IMR-90 (cell line): Measurements from ENCODE around the gene RAPGEF2. TPM values are rescaled to one million over a fixed set of nuclear protein-coding genes. Genes with fewer than 3 reads are reported as not detected.

Experiments
- ATAC-seq: fragments of 200-7000 bp; cut with Tn5 transposase; 2 replicates; pipeline ENCODE4 v1.9.1; 2020; ENCODE audit warnings: low read depth, mild to moderate bottlenecking, moderate library complexity
- BruUV-seq: library from RNA; stranded (reverse); fragments of 400-500 nt; replicated peaks from 2 replicates; lab custom pipeline; 2021; lab: Mats Ljungman, UMichigan
- CTCF ChIA-PET: fragments of 300-600 bp; formaldehyde crosslinking; extraction: SDS; loops from one replicate; lab custom pipeline; 2021; ENCODE audit warnings: antibody characterized with exemption; lab: Yijun Ruan, JAX
- POLR2A ChIA-PET: fragments of 300-600 bp; sonication (Branson Sonifier 250); formaldehyde crosslinking; loops from one replicate; lab custom pipeline; 2022; ENCODE audit warnings: antibody characterized with exemption; ENCODE audit not compliant: unreplicated experiment; lab: Charles Lee
- DNase-seq: peaks from one replicate; pipeline ENCODE4 v3.0.0; 2013
- H2AFZ ChIP-seq: replicated peaks from 2 replicates; pipeline ENCODE3; 2013; ENCODE audit warnings: low read length, mild to moderate bottlenecking; ENCODE audit not compliant: poor library complexity
- H2AK5ac ChIP-seq: 2 replicates; pipeline ENCODE4 v1.6.1; 2013; ENCODE audit warnings: low read depth, low read length, inconsistent platforms
- H2AK9ac ChIP-seq: replicated peaks from 2 replicates; pipeline ENCODE3; 2013; ENCODE audit warnings: mild to moderate bottlenecking, low read depth, low read length, moderate library complexity; ENCODE audit not compliant: poor library complexity
- H2BK120ac ChIP-seq: 2 replicates; pipeline ENCODE4 v1.6.1; 2013; ENCODE audit warnings: low read depth, low read length, inconsistent platforms
- H2BK15ac ChIP-seq: 3 replicates; pipeline ENCODE4 v1.6.1; 2013; ENCODE audit warnings: low read depth, low read length, inconsistent platforms
- H2BK20ac ChIP-seq: 2 replicates; pipeline ENCODE4 v1.6.1; 2013; ENCODE audit warnings: low read depth, mild to moderate bottlenecking, inconsistent platforms, low read length, moderate library complexity
- H2BK5ac ChIP-seq: 2 replicates; pipeline ENCODE4 v1.6.1; 2013; ENCODE audit warnings: mild to moderate bottlenecking, low read depth, low read length, inconsistent platforms; ENCODE audit not compliant: poor library complexity, severe bottlenecking
- H3K14ac ChIP-seq: replicated peaks from 2 replicates; pipeline ENCODE4 v1.6.1; 2013; ENCODE audit warnings: low read depth, low read length, inconsistent platforms
- H3K18ac ChIP-seq: 2 replicates; pipeline ENCODE4 v1.6.1; 2013; ENCODE audit warnings: low read depth, low read length, control low read depth
- H3K23ac ChIP-seq: 2 replicates; pipeline ENCODE4 v1.6.1; 2013; ENCODE audit warnings: low read depth, low read length, inconsistent platforms
- H3K27ac ChIP-seq: 2 replicates; pipeline ENCODE4 v1.5.1; 2013; ENCODE audit warnings: mild to moderate bottlenecking, control low read depth, low read length; ENCODE audit not compliant: insufficient read depth
- H3K27me3 ChIP-seq: 2 replicates; pipeline ENCODE4 v1.6.1; 2013; ENCODE audit warnings: low read length; ENCODE audit not compliant: control insufficient read depth, insufficient read depth
- H3K36me3 ChIP-seq: 2 replicates; pipeline ENCODE4 v1.6.1; 2013; ENCODE audit warnings: low read length, mixed read lengths; ENCODE audit not compliant: control insufficient read depth, insufficient read depth
- H3K4ac ChIP-seq: 2 replicates; pipeline ENCODE4 v1.6.1; 2013; ENCODE audit warnings: low read depth, low read length, inconsistent platforms
- H3K4me1 ChIP-seq: 2 replicates; pipeline ENCODE4 v1.6.1; 2013; ENCODE audit warnings: low read length, mixed read lengths; ENCODE audit not compliant: control insufficient read depth, insufficient read depth
- H3K4me2 ChIP-seq: 2 replicates; pipeline ENCODE4 v1.6.1; 2013; ENCODE audit warnings: low read depth, mild to moderate bottlenecking, control low read depth, low read length, moderate library complexity
- H3K4me3 ChIP-seq: 2 replicates; pipeline ENCODE4 v1.5.1; 2013; ENCODE audit warnings: low read depth, mild to moderate bottlenecking, control low read depth, low read length, moderate library complexity; ENCODE audit not compliant: insufficient read depth
- H3K56ac ChIP-seq: 2 replicates; pipeline ENCODE4 v1.6.1; 2013; ENCODE audit warnings: low read length, inconsistent platforms; ENCODE audit not compliant: insufficient read depth; ENCODE audit errors: extremely low read depth
- H3K79me1 ChIP-seq, 2 experiments: 2 replicates each; pipeline ENCODE4 v1.6.1; 2013; ENCODE audit warnings: low read length in 2 of 2, inconsistent platforms in 1 of 2, low read depth in 1 of 2
- H3K9ac ChIP-seq: 2 replicates; pipeline ENCODE4 v1.6.1; 2013; ENCODE audit warnings: low read depth, low read length, control low read depth
- H3K9me1 ChIP-seq: 2 replicates; pipeline ENCODE4 v1.6.1; 2013; ENCODE audit warnings: low read length, inconsistent platforms; ENCODE audit not compliant: insufficient read depth
- H3K9me3 ChIP-seq: 2 replicates; pipeline ENCODE4 v1.6.1; 2013; ENCODE audit warnings: low read length; ENCODE audit not compliant: control insufficient read depth, insufficient read depth
- H4K20me1 ChIP-seq: 2 replicates; pipeline ENCODE4 v1.6.1; 2013; ENCODE audit warnings: low read length, inconsistent platforms; ENCODE audit not compliant: insufficient read depth
- H4K5ac ChIP-seq: 2 replicates; pipeline ENCODE4 v1.6.1; 2013; ENCODE audit warnings: mild to moderate bottlenecking, low read depth, low read length, control low read depth
- H4K8ac ChIP-seq, 2 experiments: 2 replicates each; pipeline ENCODE4 v1.6.1; 2013; ENCODE audit warnings: low read depth in 2 of 2, low read length in 2 of 2, control low read depth in 1 of 2, inconsistent platforms in 1 of 2
- H4K91ac ChIP-seq: 2 replicates; pipeline ENCODE4 v1.6.1; 2013; ENCODE audit warnings: low read depth, low read length, inconsistent platforms; ENCODE audit not compliant: insufficient read depth
- BHLHE40 ChIP-seq: fragments of 150-350 bp; IDR thresholded peaks from 2 replicates; pipeline ENCODE4 v1.6.1; 2016; ENCODE audit warnings: mild to moderate bottlenecking, low read depth, low read length
- CHD1 ChIP-seq: IDR thresholded peaks from 2 replicates; pipeline ENCODE4 v1.6.1; 2012; ENCODE audit warnings: low read depth, low read length, improper control_type of control experiment
- FOS ChIP-seq: fragments of 150-350 bp; IDR thresholded peaks from 2 replicates; pipeline ENCODE4 v1.6.1; 2016; ENCODE audit warnings: low read depth, low read length
- MAFK ChIP-seq: IDR thresholded peaks from 2 replicates; pipeline ENCODE4 v1.6.1; 2012; ENCODE audit warnings: low read depth, low read length, improper control_type of control experiment
- RAD21 ChIP-seq: IDR thresholded peaks from 2 replicates; pipeline ENCODE4 v1.6.1; 2012; ENCODE audit warnings: low read length, improper control_type of control experiment
- RFX5 ChIP-seq: IDR thresholded peaks from 2 replicates; pipeline ENCODE4 v1.8.0; 2012; ENCODE audit warnings: low read depth, mild to moderate bottlenecking, low read length, moderate library complexity
- dilution Hi-C: fragments of 300-500 bp; cut with HindIII; formaldehyde crosslinking; loops from one replicate; pipeline ENCODE4 v1.14.3; 2018; ENCODE audit warnings: low sequenced_read_pairs; ENCODE audit not compliant: unreplicated experiment
- in situ Hi-C: fragments of 300-500 bp; cut with MboI; formaldehyde crosslinking; loops from 3 replicates; pipeline ENCODE4 v1.14.3; 2019; ENCODE audit warnings: low sequenced_read_pairs, inconsistent platforms, mixed read lengths
- intact Hi-C: fragments of 100-400 bp; cut with micrococcal nuclease; formaldehyde crosslinking; loops from 2 replicates; pipeline ENCODE4 v1.10.0; 2022
- polyA plus RNA-seq, 3 experiments: library from polyadenylated mRNA; depleted of rRNA; stranded (reverse); fragments of >200 nt; gene quantifications; 2 replicates each; pipeline ENCODE4 v1.2.3, GENCODE V29; 2012; ENCODE audit warnings: low replicate concordance in 1 of 3
- total RNA-seq: library from RNA; depleted of rRNA; stranded (reverse); fragments of >200 nt; gene quantifications from 2 replicates; pipeline ENCODE4 v1.2.3, GENCODE V29; 2012
- TF ChIP-seq, protein P1 (sequence below): fragments of 150-350 bp; IDR thresholded peaks from 2 replicates; pipeline ENCODE4 v1.6.1; 2017; ENCODE audit warnings: mild to moderate bottlenecking, antibody characterized with exemption, low read length, low read depth
- TF ChIP-seq, protein P2 (sequence below): conservative IDR thresholded peaks from 2 replicates; pipeline ENCODE4 v1.5.1; 2012; ENCODE audit warnings: mild to moderate bottlenecking, low read depth, low read length, improper control_type of control experiment

RAPGEF2 gene
- total and polyA plus RNA-seq, 2 of the 4 experiments (the other 2 are of a cell fraction): 27.6 to 109 TPM

DNA sequence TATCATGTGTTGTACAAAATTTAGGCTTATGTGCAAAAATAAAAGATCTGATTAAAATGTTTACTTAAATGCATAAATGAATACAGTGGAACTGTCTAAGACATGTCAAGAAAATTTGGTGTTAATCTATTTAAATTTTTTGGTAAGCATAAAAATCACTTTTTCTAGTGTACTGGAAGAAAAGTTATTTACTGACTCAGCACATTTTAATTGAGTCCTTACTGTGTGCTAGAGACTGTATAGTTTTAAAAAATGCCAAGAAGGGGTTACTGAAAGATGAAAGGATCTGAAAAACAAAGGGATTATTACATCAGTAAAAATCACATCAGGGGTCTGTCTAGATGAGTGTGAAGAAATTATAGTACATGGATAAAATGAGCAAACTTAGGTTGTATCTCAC lies 60.6 kb downstream of the RAPGEF2 start:
- CTCF ChIA-PET: interaction anchor here (0.6 kb wide), 1 partner anchor 213 kb away, joined by 4 read pairs; no protein-coding TSS in a partner anchor
- dilution Hi-C loops: no loop called here

More for the DNA sequence above, 60.6 kb downstream of the RAPGEF2 start:
- no peaks in the 10 kb centered on the region for H3K9me1 ChIP-seq
- H2AK5ac ChIP-seq: no peak overlapping the region
- no peaks in the 10 kb centered on the region for H3K27me3 ChIP-seq
- no TSS peak for BruUV-seq
- TF ChIP-seq FOS (no peak), BHLHE40 (no peak), RFX5 (no peak), CHD1 (no peak), RAD21 (no peak), MAFK (peak; percentile 99)
- TF ChIP-seq, protein P1, sequence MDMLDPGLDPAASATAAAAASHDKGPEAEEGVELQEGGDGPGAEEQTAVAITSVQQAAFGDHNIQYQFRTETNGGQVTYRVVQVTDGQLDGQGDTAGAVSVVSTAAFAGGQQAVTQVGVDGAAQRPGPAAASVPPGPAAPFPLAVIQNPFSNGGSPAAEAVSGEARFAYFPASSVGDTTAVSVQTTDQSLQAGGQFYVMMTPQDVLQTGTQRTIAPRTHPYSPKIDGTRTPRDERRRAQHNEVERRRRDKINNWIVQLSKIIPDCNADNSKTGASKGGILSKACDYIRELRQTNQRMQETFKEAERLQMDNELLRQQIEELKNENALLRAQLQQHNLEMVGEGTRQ: no peak
- TF ChIP-seq, protein P2, sequence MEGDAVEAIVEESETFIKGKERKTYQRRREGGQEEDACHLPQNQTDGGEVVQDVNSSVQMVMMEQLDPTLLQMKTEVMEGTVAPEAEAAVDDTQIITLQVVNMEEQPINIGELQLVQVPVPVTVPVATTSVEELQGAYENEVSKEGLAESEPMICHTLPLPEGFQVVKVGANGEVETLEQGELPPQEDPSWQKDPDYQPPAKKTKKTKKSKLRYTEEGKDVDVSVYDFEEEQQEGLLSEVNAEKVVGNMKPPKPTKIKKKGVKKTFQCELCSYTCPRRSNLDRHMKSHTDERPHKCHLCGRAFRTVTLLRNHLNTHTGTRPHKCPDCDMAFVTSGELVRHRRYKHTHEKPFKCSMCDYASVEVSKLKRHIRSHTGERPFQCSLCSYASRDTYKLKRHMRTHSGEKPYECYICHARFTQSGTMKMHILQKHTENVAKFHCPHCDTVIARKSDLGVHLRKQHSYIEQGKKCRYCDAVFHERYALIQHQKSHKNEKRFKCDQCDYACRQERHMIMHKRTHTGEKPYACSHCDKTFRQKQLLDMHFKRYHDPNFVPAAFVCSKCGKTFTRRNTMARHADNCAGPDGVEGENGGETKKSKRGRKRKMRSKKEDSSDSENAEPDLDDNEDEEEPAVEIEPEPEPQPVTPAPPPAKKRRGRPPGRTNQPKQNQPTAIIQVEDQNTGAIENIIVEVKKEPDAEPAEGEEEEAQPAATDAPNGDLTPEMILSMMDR: no peak
- no peak overlapping the region for H3K4me2 ChIP-seq
- H3K9ac ChIP-seq: no peak overlapping the region
- no peak overlapping the region for H3K27ac ChIP-seq
- no peak overlapping the region for H3K4ac ChIP-seq
- no peaks in the 10 kb centered on the region for H3K36me3 ChIP-seq
- in situ Hi-C loops (no loop called here), intact Hi-C loops (no loop called here)
- ATAC-seq: no peak
- no peak overlapping the region for H2AK9ac ChIP-seq
- H2BK5ac ChIP-seq: no peak overlapping the region
- no peak overlapping the region for H4K8ac ChIP-seq
- H4K5ac ChIP-seq: no peak overlapping the region
- POLR2A ChIA-PET: no interaction called here
- no peak overlapping the region for H3K23ac ChIP-seq
- H4K20me1 ChIP-seq: peaks cover 3% of the 10 kb centered on the region; the same call in 1 of the 2 replicates
- H2BK20ac ChIP-seq: no peak overlapping the region
- H3K18ac ChIP-seq: no peak overlapping the region
- no peaks in the 10 kb centered on the region for H3K9me3 ChIP-seq
- H3K56ac ChIP-seq: no peak overlapping the region
- H2BK15ac ChIP-seq: no peak overlapping the region
- peaks cover 8 to 10% of the 10 kb centered on the region in 2 experiments; a peak in 2 of 4 replicates for H3K79me1 ChIP-seq
- no peak overlapping the region for H3K14ac ChIP-seq
- H3K4me1 ChIP-seq: no peaks in the 10 kb centered on the region; the same call in 1 of the 2 replicates
- DNase-seq: no peak
- H3K4me3 ChIP-seq: no peak overlapping the region
- no peak overlapping the region for H2AFZ ChIP-seq
- no peak overlapping the region for H4K91ac ChIP-seq
- no peak overlapping the region for H2BK120ac ChIP-seq
